Measurements from ENCODE around the gene FXYD2.

DNA sequence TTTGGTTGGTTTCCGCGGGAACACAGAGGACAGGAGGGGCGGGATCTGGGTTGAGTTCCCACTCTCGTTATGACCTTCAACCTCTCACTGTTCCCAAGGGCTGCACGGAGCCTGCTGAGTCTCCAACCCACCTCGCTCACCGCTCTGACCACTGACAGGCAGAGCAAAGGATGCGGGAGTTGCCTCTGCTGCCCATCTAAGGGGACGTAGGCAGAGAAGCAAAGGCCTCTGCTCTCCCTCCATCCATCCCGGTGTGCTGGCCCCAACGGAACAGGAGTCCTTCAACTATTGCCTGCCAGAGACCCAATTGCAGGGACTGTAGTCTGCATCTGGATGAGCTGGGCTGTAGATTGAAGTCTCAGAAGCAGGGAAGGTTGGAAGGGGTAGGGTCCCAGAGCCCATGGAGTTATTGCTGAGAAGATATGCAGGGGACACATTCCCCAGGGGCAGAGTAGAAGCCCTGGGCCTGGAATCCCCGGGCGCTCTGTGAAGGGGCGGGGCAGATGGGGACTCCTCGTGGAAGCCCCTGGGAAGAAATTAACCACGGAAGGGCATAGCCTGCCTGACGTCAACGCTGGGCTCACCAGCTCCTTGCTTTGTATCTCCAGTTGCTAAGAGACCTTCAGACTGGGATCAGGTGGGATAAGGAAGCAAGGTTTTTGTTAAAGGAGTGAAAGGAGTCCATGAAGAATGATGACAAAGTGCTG is 12.7 kb upstream of the FXYD2 start:
- TF ChIP-seq, protein P1, sequence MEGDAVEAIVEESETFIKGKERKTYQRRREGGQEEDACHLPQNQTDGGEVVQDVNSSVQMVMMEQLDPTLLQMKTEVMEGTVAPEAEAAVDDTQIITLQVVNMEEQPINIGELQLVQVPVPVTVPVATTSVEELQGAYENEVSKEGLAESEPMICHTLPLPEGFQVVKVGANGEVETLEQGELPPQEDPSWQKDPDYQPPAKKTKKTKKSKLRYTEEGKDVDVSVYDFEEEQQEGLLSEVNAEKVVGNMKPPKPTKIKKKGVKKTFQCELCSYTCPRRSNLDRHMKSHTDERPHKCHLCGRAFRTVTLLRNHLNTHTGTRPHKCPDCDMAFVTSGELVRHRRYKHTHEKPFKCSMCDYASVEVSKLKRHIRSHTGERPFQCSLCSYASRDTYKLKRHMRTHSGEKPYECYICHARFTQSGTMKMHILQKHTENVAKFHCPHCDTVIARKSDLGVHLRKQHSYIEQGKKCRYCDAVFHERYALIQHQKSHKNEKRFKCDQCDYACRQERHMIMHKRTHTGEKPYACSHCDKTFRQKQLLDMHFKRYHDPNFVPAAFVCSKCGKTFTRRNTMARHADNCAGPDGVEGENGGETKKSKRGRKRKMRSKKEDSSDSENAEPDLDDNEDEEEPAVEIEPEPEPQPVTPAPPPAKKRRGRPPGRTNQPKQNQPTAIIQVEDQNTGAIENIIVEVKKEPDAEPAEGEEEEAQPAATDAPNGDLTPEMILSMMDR (IDR thresholded peaks at IDR 0.05): no peak
- TF ChIP-seq EP300 (IDR thresholded peaks at IDR 0.05): no peak
